Urinary bladder (tissue), 4 donors: ENCODE measurements around the gene ACACB. TPM values are rescaled to one million over a fixed set of nuclear protein-coding genes. Genes with fewer than 3 reads are reported as not detected.
"Not testable (repeated sequence)": the region's sequence is repeated elsewhere in the genome, so short reads cannot be mapped to it uniquely, and the experiment has no call there.

Source experiments
- DNase-seq: peaks from one replicate; pipeline ENCODE4 v3.0.0-alpha.2; 2015; ENCODE audit errors: extremely low spot score
- H3K27ac ChIP-seq: one replicate; pipeline ENCODE4 v1.5.1; 2013; ENCODE audit warnings: low read depth, mild to moderate bottlenecking, moderate library complexity
- H3K36me3 ChIP-seq: one replicate; pipeline ENCODE4 v1.6.1; 2013; ENCODE audit warnings: mild to moderate bottlenecking, moderate library complexity; ENCODE audit not compliant: insufficient read depth
- H3K4me1 ChIP-seq: one replicate; pipeline ENCODE4 v1.6.1; 2013; ENCODE audit warnings: mild to moderate bottlenecking, moderate library complexity; ENCODE audit not compliant: insufficient read depth
- H3K4me3 ChIP-seq: one replicate; pipeline ENCODE4 v1.5.1; 2013; ENCODE audit warnings: low read depth, low read length
- WGBS: extraction: QIAGEN DNeasy Blood & Tissue Kit; methylation state at CpG from one replicate; pipeline ENCODE4 v1.1.7; 2013; 5-methylcytosine and 5-hydroxymethylcytosine counted together
- polyA plus RNA-seq: library from polyadenylated mRNA; stranded (reverse); fragments of 200-250 nt; gene quantifications from one replicate; pipeline ENCODE4 v1.2.3, GENCODE V29; 2013
- total RNA-seq: library from RNA; depleted of rRNA; stranded (reverse); fragments of >200 nt; gene quantifications from one replicate; pipeline ENCODE4 v1.2.3, GENCODE V29; 2014
- donor health status: healthy with polysubstance abuse.
- donor health status: healthy.

Gene ACACB
- total and polyA plus RNA-seq, 2 donors: 34.5 to 53.5 TPM

DNA sequence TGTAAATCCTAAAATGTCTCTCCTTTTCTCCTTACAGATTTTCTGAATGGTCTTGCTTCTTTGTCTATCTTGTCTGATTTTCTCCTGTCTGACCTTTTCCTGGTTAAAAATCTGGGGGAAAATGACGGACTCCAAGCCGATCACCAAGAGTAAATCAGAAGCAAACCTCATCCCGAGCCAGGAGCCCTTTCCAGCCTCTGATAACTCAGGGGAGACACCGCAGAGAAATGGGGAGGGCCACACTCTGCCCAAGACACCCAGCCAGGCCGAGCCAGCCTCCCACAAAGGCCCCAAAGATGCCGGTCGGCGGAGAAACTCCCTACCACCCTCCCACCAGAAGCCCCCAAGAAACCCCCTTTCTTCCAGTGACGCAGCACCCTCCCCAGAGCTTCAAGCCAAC, 23.0 kb downstream of the ACACB start:
- Histone ChIP-seq H3K27ac (no peak overlapping the region), H3K4me3 (no peak overlapping the region), H3K4me1 (no peaks in the 10 kb centered on the region), H3K36me3 (peaks cover 2% of the 10 kb centered on the region)
- 92% methylated on average over 9 of the region's 9 CpGs for WGBS
- no peak for DNase-seq

DNA sequence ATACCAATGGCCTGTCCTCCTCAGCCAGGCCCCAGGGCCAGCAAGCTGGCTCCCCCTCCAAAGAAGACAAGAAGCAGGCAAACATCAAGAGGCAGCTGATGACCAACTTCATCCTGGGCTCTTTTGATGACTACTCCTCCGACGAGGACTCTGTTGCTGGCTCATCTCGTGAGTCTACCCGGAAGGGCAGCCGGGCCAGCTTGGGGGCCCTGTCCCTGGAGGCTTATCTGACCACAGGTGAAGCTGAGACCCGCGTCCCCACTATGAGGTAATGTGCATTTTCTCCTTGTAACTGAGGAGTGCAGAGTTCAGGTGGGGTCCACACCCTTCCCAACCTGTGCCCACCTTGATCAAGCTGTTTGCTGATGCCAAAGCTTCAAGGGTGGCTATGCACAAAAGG, 23.4 kb downstream of the ACACB start:
- no peak overlapping the region for H3K27ac ChIP-seq
- no peaks in the 10 kb centered on the region for H3K4me1 ChIP-seq
- DNase-seq: no peak
- no peak overlapping the region for H3K4me3 ChIP-seq
- 88% methylated on average over 7 of the region's 7 CpGs for WGBS
- peaks cover 2% of the 10 kb centered on the region for H3K36me3 ChIP-seq

DNA sequence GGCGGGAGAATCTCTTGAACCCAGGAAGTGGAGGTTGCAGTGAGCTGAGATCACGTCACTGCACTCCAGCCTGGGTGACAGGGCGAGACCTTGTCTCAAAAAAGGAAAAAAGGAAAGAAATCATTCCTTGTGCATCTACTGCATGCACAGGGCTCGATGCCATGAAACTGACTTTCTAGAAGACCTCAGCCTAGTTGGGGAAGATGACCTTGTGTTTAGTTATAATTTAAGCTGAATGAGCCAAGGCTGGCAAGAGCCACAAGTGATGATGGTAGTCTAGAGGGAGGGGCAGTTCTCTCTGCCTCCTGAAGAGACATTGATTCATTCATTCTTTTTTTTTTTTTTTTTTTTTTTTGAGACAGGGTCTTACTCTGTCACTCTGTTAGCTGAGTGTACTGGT, 24.2 kb downstream of the ACACB start:
- Histone ChIP-seq H3K36me3 (peaks cover 2% of the 10 kb centered on the region), H3K4me1 (no peaks in the 10 kb centered on the region), H3K27ac (no peak overlapping the region), H3K4me3 (no peak overlapping the region)
- no peak for DNase-seq
- WGBS: 89% methylated on average over 4 of the region's 4 CpGs

DNA sequence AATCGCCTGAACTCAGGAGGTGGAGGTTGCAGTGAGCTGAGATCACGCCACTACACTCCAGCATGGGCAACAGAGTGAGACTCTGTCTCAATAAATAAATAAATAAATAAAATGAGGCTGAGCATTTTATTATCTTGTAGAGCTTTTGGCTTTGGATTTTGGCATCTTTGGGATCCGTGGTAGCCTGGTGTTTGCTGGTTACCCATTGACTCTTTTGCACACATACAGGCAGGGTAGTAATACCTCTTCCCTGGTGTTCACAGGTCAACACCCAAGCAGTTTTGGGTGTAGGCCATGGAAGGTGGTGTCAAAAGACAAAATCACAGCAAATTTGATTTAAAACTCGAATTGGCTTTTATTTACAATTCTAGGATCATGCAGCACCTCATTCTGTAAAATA, 27.8 kb downstream of the ACACB start:
- Histone ChIP-seq H3K4me1 (no peaks in the 10 kb centered on the region), H3K4me3 (no peak overlapping the region), H3K27ac (no peak overlapping the region), H3K36me3 (peaks cover 2% of the 10 kb centered on the region)
- no peak for DNase-seq
- 54% methylated on average over 4 of the region's 4 CpGs for WGBS

DNA sequence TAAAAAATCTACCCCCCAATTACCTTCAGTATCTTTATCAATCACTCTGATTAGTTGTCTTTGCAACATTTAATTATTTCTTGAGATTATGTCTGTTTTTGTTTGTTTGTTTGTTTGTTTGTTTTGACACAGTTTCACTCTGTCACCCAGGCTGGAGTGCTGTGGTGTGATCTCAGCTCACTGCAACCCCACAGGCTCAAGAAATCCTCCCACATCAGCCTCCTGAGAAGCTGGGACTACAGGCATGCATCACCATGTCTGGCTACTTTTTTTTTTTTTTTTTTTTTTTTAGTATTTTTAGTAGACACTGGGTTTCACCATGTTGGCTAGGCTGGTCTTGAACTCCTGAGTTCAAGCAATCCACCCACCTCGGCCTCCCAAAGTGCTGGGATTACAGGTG, 30.7 kb downstream of the ACACB start:
- not testable (repeated sequence) for DNase-seq, H3K27ac ChIP-seq, H3K4me1 ChIP-seq, H3K4me3 ChIP-seq, H3K36me3 ChIP-seq
- 98% methylated on average over 1 of the region's 1 CpG for WGBS

DNA sequence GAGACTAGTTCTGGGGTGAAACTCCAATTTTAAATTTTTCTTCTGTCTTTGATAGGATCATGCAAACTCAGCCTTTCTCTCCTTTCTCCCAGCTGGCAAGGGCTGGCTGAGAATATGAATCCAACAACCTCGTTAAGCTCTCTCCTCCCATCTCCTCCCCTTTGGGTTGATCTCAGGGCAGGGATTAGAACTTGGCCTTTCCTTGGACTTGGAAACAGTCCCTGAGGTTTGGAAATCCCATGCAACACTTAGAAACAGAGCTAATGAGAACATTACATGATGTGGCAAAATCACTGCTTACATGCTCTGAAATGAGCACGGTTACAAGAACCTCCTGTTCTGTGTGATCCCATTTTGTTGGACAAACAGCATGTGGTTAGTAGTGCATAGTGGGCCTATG, 31.6 kb downstream of the ACACB start:
- Histone ChIP-seq H3K27ac (no peak overlapping the region), H3K4me1 (no peaks in the 10 kb centered on the region), H3K36me3 (no peaks in the 10 kb centered on the region), H3K4me3 (no peak overlapping the region)
- peak; percentile 40 for DNase-seq
- WGBS: 26% methylated on average over 2 of the region's 2 CpGs

DNA sequence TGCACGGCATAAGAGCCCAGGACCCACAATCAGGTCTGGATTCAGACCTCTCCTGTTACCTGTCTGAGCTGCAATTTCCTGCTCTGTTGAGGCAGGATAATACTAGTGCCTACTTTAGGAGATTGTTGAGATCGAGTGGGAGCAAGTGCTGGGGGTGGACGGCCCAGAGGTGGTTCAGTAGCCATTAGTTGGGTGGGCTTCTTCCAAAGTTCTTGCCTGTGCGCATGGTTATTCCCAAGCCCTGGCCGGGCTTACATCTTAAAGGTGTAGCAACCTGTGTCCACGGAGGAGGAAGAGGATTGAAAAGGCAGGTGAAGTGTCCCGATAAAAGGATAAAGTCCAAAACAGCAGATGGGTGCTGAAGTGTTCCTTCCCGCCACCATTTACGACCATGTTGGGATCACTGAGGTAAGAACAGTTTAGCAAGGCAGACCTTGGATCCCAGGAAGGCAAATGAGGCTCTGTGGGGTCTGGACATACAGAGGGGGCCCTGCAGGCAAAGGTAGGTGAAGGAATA, 33.8 kb downstream of the ACACB start:
- Histone ChIP-seq H3K4me1 (no peaks in the 10 kb centered on the region), H3K4me3 (no peak overlapping the region), H3K36me3 (no peaks in the 10 kb centered on the region), H3K27ac (no peak overlapping the region)
- 93% methylated on average over 9 of the region's 9 CpGs for WGBS
- DNase-seq: no peak

DNA sequence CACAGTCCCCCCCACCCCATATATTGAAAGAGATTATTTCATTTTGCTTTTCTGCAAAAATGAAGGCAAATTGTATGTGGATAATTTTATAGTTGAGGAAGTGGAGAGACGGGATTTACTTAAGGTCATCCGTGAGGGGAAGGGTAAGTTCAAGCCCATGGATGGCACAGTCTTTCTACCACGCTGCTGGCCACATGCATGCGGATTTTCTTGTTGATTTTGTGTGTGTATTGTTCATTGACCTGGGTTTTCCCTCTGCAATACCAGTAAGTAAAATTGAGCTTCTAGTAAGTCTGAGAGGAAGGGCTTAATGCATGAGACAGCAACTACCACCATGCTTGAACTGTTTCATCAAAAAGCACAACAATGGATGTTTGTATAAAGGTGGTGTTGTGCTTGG, 35.1 kb downstream of the ACACB start:
- Histone ChIP-seq H3K36me3 (no peaks in the 10 kb centered on the region), H3K4me1 (no peaks in the 10 kb centered on the region), H3K4me3 (no peak overlapping the region), H3K27ac (no peak overlapping the region)
- 96% methylated on average over 4 of the region's 4 CpGs for WGBS
- DNase-seq: no peak

DNA sequence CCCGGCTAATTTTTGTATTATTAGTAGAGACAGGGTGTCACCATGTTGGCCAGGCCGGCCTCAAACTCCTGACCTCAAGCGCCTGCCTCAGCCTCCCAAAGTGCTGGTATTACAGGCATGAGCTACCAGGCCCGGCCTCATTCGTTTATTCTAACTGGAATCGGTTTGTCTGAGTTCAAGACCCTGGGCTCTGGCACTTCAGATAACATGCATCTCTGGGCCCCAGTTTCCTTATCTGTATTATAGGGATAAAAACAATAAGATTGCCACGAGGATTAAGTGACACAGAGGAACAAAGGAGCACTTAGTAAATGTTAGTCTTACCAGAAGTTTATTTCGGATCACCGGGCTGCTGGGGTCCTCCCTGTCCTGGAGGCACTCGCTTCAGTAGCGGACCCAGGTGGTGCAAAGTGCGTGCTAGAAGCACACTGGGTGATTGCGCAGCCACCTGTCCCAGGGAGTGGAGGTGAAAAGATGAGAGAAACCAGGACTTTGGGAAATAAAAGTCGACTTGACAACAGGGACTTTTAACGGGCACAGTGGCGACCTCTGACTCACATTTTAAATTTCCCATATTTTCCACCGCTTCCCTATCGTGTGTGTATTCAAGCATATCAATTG, 37.5 kb downstream of the ACACB start:
- H3K27ac ChIP-seq: no peak overlapping the region
- H3K4me1 ChIP-seq: no peaks in the 10 kb centered on the region
- no peaks in the 10 kb centered on the region for H3K36me3 ChIP-seq
- WGBS: 27% methylated on average over 18 of the region's 18 CpGs
- DNase-seq: no peak
- peak overlapping the region; percentile 64 for H3K4me3 ChIP-seq

DNA sequence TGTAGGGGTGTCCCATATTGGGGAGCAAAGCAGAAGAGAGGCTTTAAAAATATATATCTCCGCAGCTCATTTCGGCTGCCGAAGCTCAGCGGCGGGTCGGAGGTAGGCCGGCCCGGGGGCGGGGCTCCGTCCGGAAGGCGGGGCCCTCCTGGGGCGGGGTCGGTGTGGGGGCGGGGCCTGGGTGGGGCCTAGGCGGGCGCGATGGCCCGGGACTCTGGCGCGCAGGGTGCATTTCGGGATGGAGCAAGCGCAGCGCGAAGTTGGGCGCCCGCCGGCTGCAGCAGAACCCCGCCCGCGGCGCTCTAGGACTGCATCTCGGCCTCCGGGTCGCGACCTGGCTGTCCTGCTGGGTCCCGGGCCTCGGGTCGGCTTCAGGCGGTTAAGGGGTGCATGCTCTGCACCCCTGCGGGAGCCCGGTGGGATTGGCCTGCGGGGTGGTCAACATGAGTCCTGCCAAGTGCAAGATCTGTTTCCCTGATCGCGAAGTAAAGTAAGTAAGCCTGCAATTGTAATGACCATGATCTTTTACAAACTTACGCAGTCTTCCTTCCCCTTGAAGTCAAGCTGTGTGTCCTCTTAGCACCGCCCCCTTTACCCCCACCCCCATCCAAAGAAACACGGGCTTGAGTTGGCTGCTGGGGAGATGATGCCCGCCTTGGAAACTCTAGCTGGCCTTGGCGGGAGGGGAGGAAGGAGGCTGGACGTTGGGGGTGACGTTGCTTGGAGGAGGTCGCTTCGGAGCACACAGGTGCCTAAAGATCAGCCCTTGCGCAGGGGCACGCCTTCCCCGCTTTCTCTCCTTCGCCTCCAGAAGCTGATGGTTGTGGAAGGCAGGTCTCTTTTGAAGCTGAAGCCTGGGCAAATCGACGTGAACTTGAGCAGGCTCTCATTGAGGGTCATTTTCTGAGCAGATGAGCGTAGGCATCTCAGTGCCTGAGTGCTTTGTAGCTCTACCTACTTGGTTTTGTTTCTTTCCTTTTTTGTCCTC, 38.4 kb downstream of the ACACB start:
- 1% methylated on average over 61 of the region's 61 CpGs for WGBS
- peak overlapping the region; percentile 69 for H3K27ac ChIP-seq
- H3K4me3 ChIP-seq: peak overlapping the region; percentile 64
- peak; percentile 48 for DNase-seq
- no peaks in the 10 kb centered on the region for H3K4me1 ChIP-seq
- H3K36me3 ChIP-seq: no peaks in the 10 kb centered on the region

DNA sequence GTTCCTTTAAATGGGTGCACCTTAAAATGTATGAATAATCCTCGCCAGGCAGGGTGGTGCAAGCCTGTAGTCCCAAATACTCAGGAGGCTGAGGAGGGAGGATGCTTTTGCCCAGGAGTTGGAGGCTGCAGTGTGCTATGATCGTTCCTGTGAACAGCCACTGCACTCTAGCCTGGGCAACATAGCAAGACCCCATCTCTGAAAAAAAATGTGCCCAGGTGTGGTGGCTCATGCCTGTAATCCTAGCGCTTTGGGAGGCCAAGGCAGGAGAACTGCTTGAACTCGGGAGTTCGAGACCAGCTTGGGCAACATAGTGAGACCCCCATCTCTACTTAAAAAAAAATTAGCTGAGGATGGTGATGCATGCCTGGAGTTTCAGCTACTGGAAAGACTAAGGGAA, 39.6 kb downstream of the ACACB start:
- Histone ChIP-seq H3K4me1 (no peaks in the 10 kb centered on the region), H3K36me3 (no peaks in the 10 kb centered on the region), H3K27ac (no peak overlapping the region), H3K4me3 (no peak overlapping the region)
- 97% methylated on average over 5 of the region's 5 CpGs for WGBS
- no peak for DNase-seq

DNA sequence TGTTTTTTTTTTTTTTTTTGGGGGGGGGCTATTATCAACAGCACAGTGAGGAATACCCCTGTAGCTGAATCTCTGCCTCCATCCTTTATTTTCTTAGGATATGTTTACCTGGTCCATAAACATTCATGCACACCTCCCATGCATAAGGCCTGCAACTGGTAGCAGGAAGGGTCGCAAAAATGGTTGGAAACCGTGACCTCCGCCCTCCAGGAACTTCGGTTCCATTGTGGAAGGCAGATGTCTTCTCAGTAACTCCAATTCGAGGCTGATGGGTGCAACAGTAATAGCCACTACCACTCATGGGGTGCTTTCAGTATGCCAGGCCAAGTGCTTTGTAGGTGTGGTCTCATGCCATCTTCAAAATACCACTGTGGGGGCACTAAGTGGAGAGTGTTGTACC, 40.2 kb downstream of the ACACB start:
- no peak overlapping the region for H3K27ac ChIP-seq
- no peak overlapping the region for H3K4me3 ChIP-seq
- DNase-seq: no peak
- no peaks in the 10 kb centered on the region for H3K4me1 ChIP-seq
- H3K36me3 ChIP-seq: no peaks in the 10 kb centered on the region
- WGBS: 93% methylated on average over 5 of the region's 5 CpGs

DNA sequence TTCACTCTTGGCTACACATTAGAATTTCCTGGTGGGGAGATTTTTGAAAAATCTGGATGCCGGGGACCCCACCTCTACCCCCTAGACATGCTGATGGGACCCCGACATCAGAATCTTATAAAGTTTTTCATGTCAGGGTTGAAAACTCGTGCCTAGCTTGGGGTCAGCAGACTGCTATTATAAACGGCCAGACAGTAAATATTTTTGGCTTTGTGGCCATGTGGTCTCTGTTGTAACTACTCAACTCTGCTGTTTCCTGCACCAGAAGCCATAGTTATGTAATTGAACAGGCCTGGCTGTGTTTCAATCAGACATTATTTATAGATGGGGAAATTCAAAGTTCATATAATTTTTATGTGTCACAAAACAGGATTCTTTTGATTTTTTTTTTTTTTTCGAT, 41.6 kb downstream of the ACACB start:
- Histone ChIP-seq H3K4me3 (no peak overlapping the region), H3K36me3 (no peaks in the 10 kb centered on the region), H3K4me1 (no peaks in the 10 kb centered on the region), H3K27ac (no peak overlapping the region)
- 15% methylated on average over 5 of the region's 5 CpGs for WGBS
- DNase-seq: no peak

DNA sequence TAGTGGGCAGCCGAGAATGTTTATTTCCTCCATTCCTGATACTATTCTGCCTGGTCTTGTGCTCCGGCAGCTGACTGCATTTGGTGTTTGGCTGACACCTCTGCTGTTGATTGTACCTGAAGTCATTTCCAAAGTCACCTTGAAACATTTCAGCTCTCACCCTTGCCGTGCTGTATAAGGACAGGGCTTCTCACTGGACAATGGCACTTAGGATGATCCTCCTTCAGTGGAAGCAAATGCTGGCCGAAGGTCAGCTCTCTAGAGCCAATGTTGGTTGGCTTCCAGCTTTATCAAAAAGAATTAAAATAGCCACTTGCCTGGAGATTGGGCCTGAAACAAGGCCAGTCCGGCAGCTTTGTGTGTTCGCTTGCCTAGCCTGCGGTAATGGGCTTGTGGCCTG, 44.0 kb downstream of the ACACB start:
- no peaks in the 10 kb centered on the region for H3K36me3 ChIP-seq
- WGBS: 67% methylated on average over 7 of the region's 7 CpGs
- DNase-seq: no peak
- H3K4me1 ChIP-seq: no peaks in the 10 kb centered on the region
- H3K27ac ChIP-seq: no peak overlapping the region
- no peak overlapping the region for H3K4me3 ChIP-seq
